Measurements from ENCODE around the gene AKAP1. TPM values are rescaled to one million over a fixed set of nuclear protein-coding genes. Genes with fewer than 3 reads are reported as not detected.
A peak's percentile ranks its signal among the peaks of the same experiment; 100 is the strongest.

The AKAP1 gene
- total and polyA plus RNA-seq, 9 of the 15 experiments (the other 6 are each of a cell fraction or from before 2014, with no cell fraction given), result 12.9 to 63.8 (median 36.4) TPM

DNA sequence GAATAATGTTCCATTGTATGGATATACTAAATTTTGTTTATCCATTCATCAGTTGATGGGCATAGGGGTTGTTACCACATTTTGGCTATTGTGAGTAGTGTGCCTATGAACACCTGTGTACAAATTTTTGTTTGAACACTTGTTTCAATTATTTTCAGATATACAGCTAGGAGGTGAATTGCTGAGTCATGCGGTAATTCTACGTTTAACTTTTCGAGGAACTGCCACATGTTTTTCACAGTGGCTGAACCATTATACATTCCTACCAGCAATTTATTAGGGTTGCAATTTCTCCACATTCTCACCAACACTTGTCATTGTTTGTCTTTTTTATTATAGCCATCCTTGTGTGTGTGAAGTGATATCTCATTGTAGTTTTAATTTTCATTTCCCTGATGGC lies 75.6 kb downstream of the AKAP1 start:
- CTCF ChIA-PET (ENCODE audit: low intra/inter-chr PET ratio), result no interaction called here
- H3K27ac ChIP-seq (ENCODE audit: extremely low read depth, low read depth, low read length), result no peak overlapping the region
- H3K9me1 ChIP-seq (ENCODE audit: control insufficient read depth, insufficient read depth, low read length), result no peaks in the 10 kb centered on the region
- in situ Hi-C loops (cut with MboI) (no loop called here), intact Hi-C loops (cut with micrococcal nuclease) (no loop called here)
- WGBS (ENCODE audit: insufficient coverage, low coverage, missing lambda C conversion rate), result 9% methylated on average over 3 of the region's 3 CpGs
- H3K27me3 ChIP-seq (ENCODE audit: control insufficient read depth in 2 of 2, insufficient read depth in 2 of 2, low read length in 2 of 2), result no peaks in the 10 kb centered on the region
- H4K20me1 ChIP-seq (replicated peaks; ENCODE audit: control insufficient read depth, insufficient read depth, low read length), result no peaks in the 10 kb centered on the region
- H3K4me3 ChIP-seq, result no peak overlapping the region
- POLR2A ChIA-PET, result no interaction called here
- H3K4me1 ChIP-seq (replicated peaks in 1 of 2; ENCODE audit: control insufficient read depth in 2 of 2, insufficient read depth in 2 of 2, low read length in 2 of 2), result peaks cover 4% of the 10 kb centered on the region in 2 experiments; a peak in 3 of 5 replicates
- H3K9me3 ChIP-seq (replicated peaks; ENCODE audit: control insufficient read depth, insufficient read depth, low read depth, low read length), result 0 out of 2 replicates have a peak, but pooled peaks cover 3% of the 10 kb centered on the region
- FAIRE-seq (no peak), DNase-seq (ENCODE audit: extremely low read depth in 1 of 4, low spot score in 3 of 4) (no peak), ATAC-seq (no peak)
- no TSS peak for BruUV-seq (replicated peaks)
- no peak overlapping the region for H3K4me2 ChIP-seq (ENCODE audit: insufficient read depth, low read length)
- no peak overlapping the region for H2AFZ ChIP-seq (ENCODE audit: low read depth, low read length)
- H3K79me2 ChIP-seq (ENCODE audit: control insufficient read depth, insufficient read depth, low read length), result no peaks in the 10 kb centered on the region
- H3K36me3 ChIP-seq (ENCODE audit: control insufficient read depth, insufficient read depth, low read length), result no peaks in the 10 kb centered on the region
- no peak overlapping the region for H3K9ac ChIP-seq (ENCODE audit: insufficient read depth in 1 of 2, low read depth in 2 of 2, low read length in 2 of 2)
- 0 out of 2 replicates have a peak, but pooled peaks have one; percentile 27 for TF ChIP-seq ARID1B (IDR thresholded peaks at IDR 0.05)
- TF ChIP-seq BACH1 (tag; IDR thresholded peaks at IDR 0.05), result peak; percentile 65; the same call in 1 of the 2 replicates
- TF ChIP-seq FOXJ3 (CRISPR knock-in tag; IDR thresholded peaks at IDR 0.05), result no peak
- TF ChIP-seq, protein P1, sequence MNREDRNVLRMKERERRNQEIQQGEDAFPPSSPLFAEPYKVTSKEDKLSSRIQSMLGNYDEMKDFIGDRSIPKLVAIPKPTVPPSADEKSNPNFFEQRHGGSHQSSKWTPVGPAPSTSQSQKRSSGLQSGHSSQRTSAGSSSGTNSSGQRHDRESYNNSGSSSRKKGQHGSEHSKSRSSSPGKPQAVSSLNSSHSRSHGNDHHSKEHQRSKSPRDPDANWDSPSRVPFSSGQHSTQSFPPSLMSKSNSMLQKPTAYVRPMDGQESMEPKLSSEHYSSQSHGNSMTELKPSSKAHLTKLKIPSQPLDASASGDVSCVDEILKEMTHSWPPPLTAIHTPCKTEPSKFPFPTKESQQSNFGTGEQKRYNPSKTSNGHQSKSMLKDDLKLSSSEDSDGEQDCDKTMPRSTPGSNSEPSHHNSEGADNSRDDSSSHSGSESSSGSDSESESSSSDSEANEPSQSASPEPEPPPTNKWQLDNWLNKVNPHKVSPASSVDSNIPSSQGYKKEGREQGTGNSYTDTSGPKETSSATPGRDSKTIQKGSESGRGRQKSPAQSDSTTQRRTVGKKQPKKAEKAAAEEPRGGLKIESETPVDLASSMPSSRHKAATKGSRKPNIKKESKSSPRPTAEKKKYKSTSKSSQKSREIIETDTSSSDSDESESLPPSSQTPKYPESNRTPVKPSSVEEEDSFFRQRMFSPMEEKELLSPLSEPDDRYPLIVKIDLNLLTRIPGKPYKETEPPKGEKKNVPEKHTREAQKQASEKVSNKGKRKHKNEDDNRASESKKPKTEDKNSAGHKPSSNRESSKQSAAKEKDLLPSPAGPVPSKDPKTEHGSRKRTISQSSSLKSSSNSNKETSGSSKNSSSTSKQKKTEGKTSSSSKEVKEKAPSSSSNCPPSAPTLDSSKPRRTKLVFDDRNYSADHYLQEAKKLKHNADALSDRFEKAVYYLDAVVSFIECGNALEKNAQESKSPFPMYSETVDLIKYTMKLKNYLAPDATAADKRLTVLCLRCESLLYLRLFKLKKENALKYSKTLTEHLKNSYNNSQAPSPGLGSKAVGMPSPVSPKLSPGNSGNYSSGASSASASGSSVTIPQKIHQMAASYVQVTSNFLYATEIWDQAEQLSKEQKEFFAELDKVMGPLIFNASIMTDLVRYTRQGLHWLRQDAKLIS (CRISPR knock-in tag; IDR thresholded peaks at IDR 0.05), result no peak
- peak; percentile 93 for TF ChIP-seq ZNF316 (IDR thresholded peaks at IDR 0.05)
- TF ChIP-seq ELF4 (CRISPR knock-in tag; IDR thresholded peaks at IDR 0.05), result no peak
- 0 out of 2 replicates have a peak, but pooled peaks have one; percentile 33 for TF ChIP-seq SMARCA4 (IDR thresholded peaks at IDR 0.05)
- no peak for TF ChIP-seq ZNF184 (CRISPR knock-in tag; IDR thresholded peaks at IDR 0.05)
- peak; percentile 87 for TF ChIP-seq NFE2 (IDR thresholded peaks at IDR 0.05; ENCODE audit: low read depth)
- TF ChIP-seq, protein P2, sequence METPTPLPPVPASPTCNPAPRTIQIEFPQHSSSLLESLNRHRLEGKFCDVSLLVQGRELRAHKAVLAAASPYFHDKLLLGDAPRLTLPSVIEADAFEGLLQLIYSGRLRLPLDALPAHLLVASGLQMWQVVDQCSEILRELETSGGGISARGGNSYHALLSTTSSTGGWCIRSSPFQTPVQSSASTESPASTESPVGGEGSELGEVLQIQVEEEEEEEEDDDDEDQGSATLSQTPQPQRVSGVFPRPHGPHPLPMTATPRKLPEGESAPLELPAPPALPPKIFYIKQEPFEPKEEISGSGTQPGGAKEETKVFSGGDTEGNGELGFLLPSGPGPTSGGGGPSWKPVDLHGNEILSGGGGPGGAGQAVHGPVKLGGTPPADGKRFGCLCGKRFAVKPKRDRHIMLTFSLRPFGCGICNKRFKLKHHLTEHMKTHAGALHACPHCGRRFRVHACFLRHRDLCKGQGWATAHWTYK (CRISPR knock-in tag; IDR thresholded peaks at IDR 0.05), result no peak
- peak; percentile 88 for TF ChIP-seq C11orf30 (IDR thresholded peaks at IDR 0.05; ENCODE audit: low read depth)
- no peak for TF ChIP-seq MBD2 (IDR thresholded peaks at IDR 0.05; ENCODE audit: borderline replicate concordance, low read depth)
- TF ChIP-seq, protein P3, sequence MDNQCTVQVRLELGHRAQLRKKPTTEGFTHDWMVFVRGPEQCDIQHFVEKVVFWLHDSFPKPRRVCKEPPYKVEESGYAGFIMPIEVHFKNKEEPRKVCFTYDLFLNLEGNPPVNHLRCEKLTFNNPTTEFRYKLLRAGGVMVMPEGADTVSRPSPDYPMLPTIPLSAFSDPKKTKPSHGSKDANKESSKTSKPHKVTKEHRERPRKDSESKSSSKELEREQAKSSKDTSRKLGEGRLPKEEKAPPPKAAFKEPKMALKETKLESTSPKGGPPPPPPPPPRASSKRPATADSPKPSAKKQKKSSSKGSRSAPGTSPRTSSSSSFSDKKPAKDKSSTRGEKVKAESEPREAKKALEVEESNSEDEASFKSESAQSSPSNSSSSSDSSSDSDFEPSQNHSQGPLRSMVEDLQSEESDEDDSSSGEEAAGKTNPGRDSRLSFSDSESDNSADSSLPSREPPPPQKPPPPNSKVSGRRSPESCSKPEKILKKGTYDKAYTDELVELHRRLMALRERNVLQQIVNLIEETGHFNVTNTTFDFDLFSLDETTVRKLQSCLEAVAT (IDR thresholded peaks at IDR 0.05), result no peak
- TF ChIP-seq MAFK (IDR thresholded peaks at IDR 0.05; ENCODE audit: low read length), result peak; percentile 84
- no peak for TF ChIP-seq ZNF197 (CRISPR knock-in tag; IDR thresholded peaks at IDR 0.05; ENCODE audit: low read depth)
- TF ChIP-seq ZNF699 (CRISPR knock-in tag; IDR thresholded peaks at IDR 0.05; ENCODE audit: insufficient replicate concordance), result no peak
- peak; percentile 93 for TF ChIP-seq MAFF (IDR thresholded peaks at IDR 0.05; ENCODE audit: low read length)

Data from K562 (cell line).